Sciatic nerve (tissue), 2 donors: ENCODE results near the gene PTTG1IP. TPM values are rescaled to one million over a fixed set of nuclear protein-coding genes. Genes with fewer than 3 reads are reported as not detected.

ENCODE experiments used
- ATAC-seq: fragments of 200-7000 bp; cut with Tn5 transposase; one replicate; pipeline ENCODE4 v1.9.1; 2020; ENCODE audit warnings: mild to moderate bottlenecking, moderate library complexity
- DNase-seq: peaks from one replicate; pipeline ENCODE4 v3.0.0-alpha.2; 2020; ENCODE audit warnings: low spot score
- intact Hi-C: fragments of 100-400 bp; cut with DNase I; formaldehyde crosslinking; loops from one replicate; pipeline ENCODE4 v1.14.2; 2022
- total RNA-seq: library from RNA; stranded (reverse); fragmentation: NEBNext Ultra II Directional; extraction: Animal tissue kit (Norgen Biotek cat#: 25700); gene quantifications from one replicate; pipeline ENCODE4 v1.2.1, GENCODE V29; 2021
- donor health status: DM: no; HTN: no; CAD: no.
- donor health status: DM: no; HTN: no; CAD: no.

The PTTG1IP gene
- total RNA-seq, 1 donor from 2014 or later = 192 TPM

- ATAC-seq (peak; percentile 5), DNase-seq (no peak)
- intact Hi-C loops = no loop called here
Observed at GRCh38 chr21:44871576-44872269, 1.8 kb downstream of the PTTG1IP start.

- DNase-seq (no peak), ATAC-seq (no peak)
- intact Hi-C loops = no loop called here
Observed at GRCh38 chr21:44870748-44871495, 2.6 kb downstream of the PTTG1IP start.

- DNase-seq (no peak), ATAC-seq (peak; percentile 60)
- intact Hi-C loops = no loop called here
Observed at GRCh38 chr21:44869781-44870747, 3.4 kb downstream of the PTTG1IP start.

GRCh38 chr21:44868707-44869106 lies 4.8 kb downstream of the PTTG1IP start:
- intact Hi-C loops = no loop called here
- no peak for ATAC-seq
- no peak for DNase-seq

DNA sequence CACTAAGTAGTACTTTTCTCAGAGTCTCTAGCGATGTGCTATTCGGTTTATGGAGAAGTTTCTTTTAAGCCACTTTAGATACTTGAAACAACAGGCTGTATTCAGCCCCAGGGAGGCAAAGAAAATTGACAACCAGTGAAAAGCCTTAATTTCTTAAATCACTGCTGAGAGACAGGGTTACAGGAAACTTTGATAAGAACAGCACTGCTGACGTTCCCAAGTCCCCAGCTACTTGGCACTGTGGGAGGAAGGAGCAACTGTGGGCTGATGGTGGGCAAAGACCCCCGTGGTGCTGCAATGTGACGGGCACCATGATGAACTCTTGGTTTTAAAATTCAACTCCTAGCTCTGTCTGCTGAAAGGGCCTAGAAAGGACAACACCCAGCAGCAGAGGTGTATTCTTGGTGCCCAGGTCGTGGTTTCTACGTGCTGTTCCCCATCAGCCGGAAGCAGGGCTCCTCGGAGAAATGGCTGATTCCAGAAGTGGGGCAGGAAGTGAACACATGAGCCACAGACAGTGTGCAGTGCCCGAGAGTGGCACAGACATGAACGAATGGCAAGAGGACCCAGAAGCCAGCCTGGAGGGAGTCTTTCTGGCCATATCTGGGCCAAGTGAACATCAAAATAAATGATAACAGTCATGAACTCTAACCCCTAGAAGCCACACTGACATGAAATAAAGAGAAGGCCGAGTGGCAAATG lies 5.3 kb downstream of the PTTG1IP start:
- ATAC-seq = no peak
- no peak for DNase-seq
- intact Hi-C loops = no loop called here

DNA sequence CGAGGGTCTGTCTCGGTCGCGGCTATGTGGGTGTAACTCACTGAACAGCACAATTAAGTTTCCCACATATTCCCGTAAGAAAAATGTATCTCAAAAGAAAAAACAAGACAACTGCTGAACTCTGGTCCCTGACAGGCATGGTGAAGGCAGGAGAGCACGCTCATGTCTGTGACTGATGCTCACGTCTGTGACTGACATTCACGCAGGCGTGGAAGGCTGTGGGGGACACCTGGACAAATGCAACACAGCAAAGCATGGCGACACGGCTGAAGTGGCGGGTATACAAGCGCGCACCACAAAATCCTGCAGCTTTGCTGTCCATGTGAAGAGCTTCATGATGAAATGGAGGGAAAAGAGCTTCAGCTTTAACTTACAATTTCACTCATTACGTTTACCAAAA lies 6.0 kb downstream of the PTTG1IP start:
- DNase-seq = no peak

GRCh38 chr21:44866780-44867179 lies 6.7 kb downstream of the PTTG1IP start:
- intact Hi-C loops = no loop called here
- no peak for ATAC-seq
- no peak for DNase-seq

More for the DNA sequence above, 6.0 kb downstream of the PTTG1IP start:
- intact Hi-C loops = no loop called here
- ATAC-seq = no peak

GRCh38 chr21:44865561-44866280 lies 7.8 kb downstream of the PTTG1IP start:
- DNase-seq = no peak
- intact Hi-C loops = no loop called here

DNA sequence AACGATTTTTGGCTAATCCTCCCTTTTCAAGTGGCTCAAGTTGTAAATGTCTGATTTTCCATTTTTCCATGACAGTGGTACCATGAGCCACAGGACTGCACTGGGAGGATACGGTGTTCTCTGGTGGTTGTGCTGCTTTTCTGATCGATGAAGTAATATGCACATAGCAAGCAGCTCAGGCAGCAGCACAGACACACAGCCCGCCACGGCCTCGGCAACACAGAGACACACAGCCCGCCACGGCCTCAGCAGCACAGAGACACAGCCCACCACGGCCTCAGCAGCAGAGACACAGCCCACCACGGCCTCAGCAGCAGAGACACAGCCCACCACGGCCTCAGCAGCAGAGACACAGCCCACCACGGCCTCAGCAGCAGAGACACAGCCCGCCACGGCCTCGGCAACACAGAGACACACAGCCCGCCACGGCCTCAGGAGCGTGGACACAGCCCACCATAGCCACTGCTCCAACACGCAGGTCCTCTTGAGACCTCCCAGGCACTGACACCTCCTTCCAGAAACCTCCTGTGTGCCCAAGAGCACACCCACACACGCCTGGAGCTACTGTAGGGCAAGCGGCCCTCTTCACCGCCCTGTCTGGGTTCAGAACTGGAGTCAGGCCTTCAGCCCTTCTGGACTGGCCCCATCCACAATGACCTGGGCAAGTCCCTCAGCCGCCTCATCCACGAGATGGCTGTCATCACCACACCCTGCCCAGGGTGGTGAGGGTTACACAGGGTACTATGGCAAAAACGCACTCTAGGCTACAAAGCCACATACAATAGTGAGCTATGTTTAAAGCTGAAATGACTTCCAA lies 10.4 kb downstream of the PTTG1IP start:
- intact Hi-C loops = no loop called here
- no peak for DNase-seq

More at GRCh38 chr21:44865561-44866280, 7.8 kb downstream of the PTTG1IP start:
- ATAC-seq = no peak

DNA sequence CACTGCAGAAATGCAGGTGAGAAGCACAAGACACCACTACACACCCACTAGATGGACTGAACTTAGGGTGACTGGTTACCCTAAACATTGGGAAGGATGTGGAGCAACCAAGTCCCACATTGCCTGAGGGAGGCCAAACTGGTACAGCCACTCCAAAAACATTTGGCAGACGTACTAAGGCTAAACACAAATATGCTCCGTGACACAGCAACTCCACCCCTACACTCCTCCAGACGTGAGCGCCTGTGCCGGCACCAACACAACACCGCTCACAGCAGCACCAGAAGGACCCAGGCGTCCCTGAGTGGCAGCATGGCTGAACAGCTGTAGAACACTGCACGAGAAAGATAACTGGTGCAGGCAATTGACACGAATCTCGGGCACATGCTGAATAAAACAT lies 14.7 kb downstream of the PTTG1IP start:
- DNase-seq (no peak), ATAC-seq (peak; percentile 31)
- intact Hi-C loops = no loop called here

More for the DNA sequence above, 10.4 kb downstream of the PTTG1IP start:
- ATAC-seq = no peak

- no peak for DNase-seq
- ATAC-seq = no peak
- intact Hi-C loops = no loop called here
Observed at GRCh38 chr21:44858291-44858690, 15.2 kb downstream of the PTTG1IP start.

GRCh38 chr21:44857127-44857892 lies 16.2 kb downstream of the PTTG1IP start:
- intact Hi-C loops = no loop called here
- DNase-seq = no peak
- no peak for ATAC-seq

GRCh38 chr21:44856131-44856530 lies 17.4 kb downstream of the PTTG1IP start:
- intact Hi-C loops = no loop called here
- no peak for DNase-seq
- no peak for ATAC-seq

DNA sequence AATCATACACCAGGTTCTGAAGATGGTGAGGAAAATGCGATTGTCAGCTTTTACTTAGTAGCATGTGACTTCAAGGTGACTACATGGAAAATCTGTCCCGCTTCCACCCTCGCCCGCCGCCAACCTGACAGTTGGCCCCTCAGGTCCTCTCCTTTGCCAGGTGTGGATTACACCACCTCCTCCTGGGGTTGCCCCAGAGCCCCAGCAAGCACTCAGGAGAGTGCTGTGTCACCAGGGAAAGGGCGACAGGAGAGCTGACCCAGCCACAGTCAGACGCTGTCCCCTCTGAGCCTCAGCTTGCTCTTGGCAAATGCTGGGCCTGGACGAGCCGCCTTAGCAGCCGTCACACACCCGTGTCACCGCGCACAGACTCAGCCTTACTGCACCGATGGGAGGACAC lies 17.9 kb downstream of the PTTG1IP start:
- no peak for ATAC-seq
- intact Hi-C loops = no loop called here

GRCh38 chr21:44854664-44855446 lies 18.6 kb downstream of the PTTG1IP start:
- ATAC-seq (no peak), DNase-seq (no peak)
- intact Hi-C loops = no loop called here

More for the DNA sequence above, 17.9 kb downstream of the PTTG1IP start:
- no peak for DNase-seq

DNA sequence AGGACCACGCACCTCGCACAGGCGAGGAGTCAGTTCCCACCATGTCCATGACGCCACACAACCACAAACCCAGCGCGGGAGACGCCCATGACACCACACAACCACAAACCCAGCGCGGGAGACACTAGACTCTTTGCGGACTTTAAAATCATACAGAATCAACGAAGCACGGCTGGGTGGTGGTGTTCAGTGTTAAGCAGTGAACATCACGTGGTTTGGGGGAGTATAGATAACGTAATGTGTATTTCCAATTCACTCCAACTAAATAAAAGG lies 19.2 kb downstream of the PTTG1IP start:
- intact Hi-C loops = no loop called here
- ATAC-seq (no peak), DNase-seq (no peak)
